ENCODE measurements around the gene CTDNEP1.

CTDNEP1 gene

GRCh38 chr17:7252176-7253043 is 876 bp upstream of the CTDNEP1 start, which contains the start of gene ELP5:
Gene ELP5 (plus strand): TSS chr17:7252215. CDS start chr17:7252551, 336 bp downstream.
- peak within 1 kb of the TSS; percentile 95 for H3K4me3 ChIP-seq

GRCh38 chr17:7250695-7251627 is 573 bp downstream of the CTDNEP1 start:
- no peak for DNase-seq (ENCODE audit: low spot score)
- peak overlapping the region; percentile 95 for H3K4me3 ChIP-seq
- TF ChIP-seq, protein P1, sequence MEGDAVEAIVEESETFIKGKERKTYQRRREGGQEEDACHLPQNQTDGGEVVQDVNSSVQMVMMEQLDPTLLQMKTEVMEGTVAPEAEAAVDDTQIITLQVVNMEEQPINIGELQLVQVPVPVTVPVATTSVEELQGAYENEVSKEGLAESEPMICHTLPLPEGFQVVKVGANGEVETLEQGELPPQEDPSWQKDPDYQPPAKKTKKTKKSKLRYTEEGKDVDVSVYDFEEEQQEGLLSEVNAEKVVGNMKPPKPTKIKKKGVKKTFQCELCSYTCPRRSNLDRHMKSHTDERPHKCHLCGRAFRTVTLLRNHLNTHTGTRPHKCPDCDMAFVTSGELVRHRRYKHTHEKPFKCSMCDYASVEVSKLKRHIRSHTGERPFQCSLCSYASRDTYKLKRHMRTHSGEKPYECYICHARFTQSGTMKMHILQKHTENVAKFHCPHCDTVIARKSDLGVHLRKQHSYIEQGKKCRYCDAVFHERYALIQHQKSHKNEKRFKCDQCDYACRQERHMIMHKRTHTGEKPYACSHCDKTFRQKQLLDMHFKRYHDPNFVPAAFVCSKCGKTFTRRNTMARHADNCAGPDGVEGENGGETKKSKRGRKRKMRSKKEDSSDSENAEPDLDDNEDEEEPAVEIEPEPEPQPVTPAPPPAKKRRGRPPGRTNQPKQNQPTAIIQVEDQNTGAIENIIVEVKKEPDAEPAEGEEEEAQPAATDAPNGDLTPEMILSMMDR (IDR thresholded peaks at IDR 0.05): no peak

More at GRCh38 chr17:7252176-7253043, 876 bp upstream of the CTDNEP1 start, which contains the start of gene ELP5:
- peak; percentile 99 for DNase-seq (ENCODE audit: low spot score)
- peak within 1 kb of the TSS; percentile 99 for H3K27ac ChIP-seq
- TF ChIP-seq, protein P1 (IDR thresholded peaks at IDR 0.05): no peak

DNA sequence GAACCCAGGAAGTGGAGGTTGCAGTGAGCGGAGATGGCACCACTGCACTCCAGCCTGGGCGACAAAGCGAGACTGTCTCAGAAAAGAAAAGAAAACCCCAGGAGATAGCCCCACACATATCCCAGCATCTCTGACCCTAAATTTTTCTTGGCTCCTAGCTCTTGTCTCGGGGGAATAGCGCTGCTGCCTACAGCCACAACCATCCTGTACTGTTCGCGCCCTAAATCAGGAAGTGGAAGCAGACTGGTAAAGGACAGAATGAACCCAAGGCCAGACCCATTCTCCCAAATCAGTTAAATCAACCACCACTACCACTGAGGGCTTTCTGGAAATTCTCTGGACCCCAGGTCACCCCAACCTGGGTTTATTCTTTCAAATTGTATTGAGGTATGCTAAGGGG is 1.7 kb downstream of the CTDNEP1 start:
- Histone ChIP-seq H3K4me3 (peak overlapping the region; percentile 95), H3K27ac (no peak overlapping the region)
- DNase-seq (ENCODE audit: low spot score): no peak
- TF ChIP-seq, protein P1 (IDR thresholded peaks at IDR 0.05): no peak

More at GRCh38 chr17:7250695-7251627, 573 bp downstream of the CTDNEP1 start:
- peak overlapping the region; percentile 99 for H3K27ac ChIP-seq

DNA sequence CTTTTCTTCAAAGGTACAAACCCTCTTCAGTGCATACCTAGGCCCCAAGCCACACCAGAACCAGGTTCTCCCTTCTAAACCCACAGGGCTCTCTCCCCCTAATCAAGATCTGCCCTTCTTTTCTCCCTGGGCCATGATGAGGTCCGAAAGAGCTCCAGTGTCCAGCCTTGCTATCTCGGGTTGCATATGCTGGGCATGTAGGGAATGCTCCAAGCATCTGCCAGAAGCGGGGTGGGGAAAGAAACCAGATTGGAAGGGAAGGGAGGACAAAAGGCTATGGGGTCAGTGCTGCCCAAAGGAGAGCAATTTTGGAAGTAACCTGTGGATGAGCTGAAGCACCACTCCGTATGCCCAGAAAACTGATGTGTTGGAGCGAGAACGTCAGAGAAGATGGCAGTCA is 2.3 kb downstream of the CTDNEP1 start:
- no peak for DNase-seq (ENCODE audit: low spot score)
- H3K27ac ChIP-seq: no peak overlapping the region
- TF ChIP-seq, protein P1 (IDR thresholded peaks at IDR 0.05): no peak
- no peak overlapping the region for H3K4me3 ChIP-seq

DNA sequence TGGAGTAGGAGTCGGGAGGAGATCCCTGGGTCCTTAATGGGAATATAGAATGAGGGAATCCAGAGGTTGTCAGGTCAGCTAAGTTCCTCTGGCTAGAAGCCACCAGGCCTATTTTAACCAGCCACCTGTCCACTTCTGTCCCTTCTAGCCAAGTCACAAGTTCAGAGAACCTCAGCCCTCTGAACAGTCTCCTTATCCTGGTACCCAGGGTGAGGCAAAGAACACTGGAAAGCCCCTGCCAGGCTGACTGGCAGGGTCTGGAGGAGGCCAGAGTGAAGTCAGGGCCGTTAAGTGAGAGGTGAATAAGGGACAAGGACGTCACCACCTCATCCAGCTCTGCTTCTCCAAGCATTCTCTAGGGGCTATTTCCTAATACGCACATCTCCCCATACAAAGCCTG is 2.7 kb downstream of the CTDNEP1 start:
- no peak for DNase-seq (ENCODE audit: low spot score)
- Histone ChIP-seq H3K4me3 (no peak overlapping the region), H3K27ac (no peak overlapping the region)
- TF ChIP-seq, protein P1 (IDR thresholded peaks at IDR 0.05): no peak

GRCh38 chr17:7246779-7247178 is 4.8 kb downstream of the CTDNEP1 start:
- DNase-seq (ENCODE audit: low spot score): peak; percentile 65
- no peak overlapping the region for H3K4me3 ChIP-seq
- TF ChIP-seq, protein P1 (IDR thresholded peaks at IDR 0.05): no peak
- H3K27ac ChIP-seq: no peak overlapping the region

DNA sequence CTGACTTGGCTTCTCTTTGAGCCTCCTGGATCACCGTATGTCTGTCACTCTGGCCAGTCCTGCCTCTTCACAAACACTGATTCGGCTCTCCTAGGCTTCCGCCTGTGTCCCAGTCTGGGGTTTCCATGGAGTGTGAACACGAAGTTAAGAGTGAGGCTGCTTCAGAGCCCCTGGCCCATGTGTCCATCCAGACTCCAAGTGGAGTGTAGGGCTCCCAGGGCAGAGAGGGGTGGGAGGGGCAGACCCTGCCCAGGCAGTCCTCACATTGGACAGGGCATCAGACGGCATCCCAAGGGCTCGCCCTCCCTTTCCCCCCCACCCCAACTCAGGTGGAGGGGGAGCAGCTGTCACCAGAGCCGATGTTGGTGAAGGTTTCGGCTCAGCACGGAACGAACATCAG is 7.7 kb downstream of the CTDNEP1 start:
- Histone ChIP-seq H3K27ac (peak overlapping the region; percentile 99 to 100), H3K4me3 (peak overlapping the region; percentile 98)
- DNase-seq (ENCODE audit: low spot score): peak; percentile 68

Data from coronary artery (tissue), 2 donors.